Activated naive CD4-positive, alpha-beta T cell treated with anti-CD3 and anti-CD28 coated beads for 36 hours (primary cell): ENCODE results near the gene TATDN2. TPM values are rescaled to one million over a fixed set of nuclear protein-coding genes. Genes with fewer than 3 reads are reported as not detected.
A peak's percentile ranks its signal among the peaks of the same experiment; 100 is the strongest.

Source experiments
- CTCF ChIA-PET: fragments of 350-600 bp; sonication (Branson Sonifier 250); formaldehyde crosslinking; loops from one replicate; lab custom pipeline; 2021; ENCODE audit warnings: antibody characterized with exemption; lab: Charles Lee
- DNase-seq: peaks from one replicate; pipeline ENCODE4 v3.0.0-alpha.2; 2020
- H3K27ac Mint-ChIP-seq: one replicate; pipeline ENCODE4 v1.8.0; 2021; ENCODE audit warnings: mild to moderate bottlenecking, mixed read lengths
- H3K27me3 Mint-ChIP-seq: one replicate; pipeline ENCODE4 v1.8.0; 2021; ENCODE audit warnings: low read depth, mixed read lengths
- H3K36me3 Mint-ChIP-seq: one replicate; pipeline ENCODE4 v1.8.0; 2021; ENCODE audit warnings: low read depth, mixed read lengths
- H3K4me1 Mint-ChIP-seq: one replicate; pipeline ENCODE4 v1.8.0; 2021; ENCODE audit warnings: low read depth, mixed read lengths
- H3K4me3 Mint-ChIP-seq: one replicate; pipeline ENCODE4 v1.8.0; 2021; ENCODE audit warnings: mild to moderate bottlenecking, moderate library complexity, mixed read lengths
- H3K9me3 Mint-ChIP-seq: one replicate; pipeline ENCODE4 v1.8.0; 2021; ENCODE audit warnings: mixed read lengths
- intact Hi-C: fragments of 100-400 bp; cut with micrococcal nuclease; formaldehyde crosslinking; loops from one replicate; pipeline ENCODE4 v1.15.1; 2023
- total RNA-seq, 2 experiments: library from RNA; stranded (reverse); gene quantifications; one replicate each; pipeline ENCODE4 v1.2.3, GENCODE V29; 2021

Gene TATDN2
- total RNA-seq, 2 experiments from 2014 or later, result 25.8 to 28.1 TPM

- no peaks in the 10 kb centered on the region for H3K27me3 Mint-ChIP-seq
- no peak overlapping the region for H3K4me3 Mint-ChIP-seq
- H3K4me1 Mint-ChIP-seq, result peaks cover 58% of the 10 kb centered on the region
- CTCF ChIA-PET, result interaction anchor here (0.6 to 1.1 kb wide), 6 partner anchors 38 to 142 kb away, joined by 3 to 5 read pairs (median 3); no protein-coding TSS in a partner anchor
- H3K27ac Mint-ChIP-seq, result peak overlapping the region; percentile 79
- peak; percentile 88 for DNase-seq
- peaks cover 11% of the 10 kb centered on the region for H3K36me3 Mint-ChIP-seq
- H3K9me3 Mint-ChIP-seq, result no peaks in the 10 kb centered on the region
- intact Hi-C loops, result loop anchor here (1.0 kb wide), 8 partner anchors 24 to 293 kb away; partner anchors contain the start of genes BRK1, IRAK2 and VHL
Observed at GRCh38 chr3:10224794-10225665, 23.2 kb upstream of the TATDN2 start.

- no peak for DNase-seq
- no peak overlapping the region for H3K27ac Mint-ChIP-seq
- H3K4me3 Mint-ChIP-seq, result no peak overlapping the region
- H3K27me3 Mint-ChIP-seq, result no peaks in the 10 kb centered on the region
- H3K9me3 Mint-ChIP-seq, result no peaks in the 10 kb centered on the region
- intact Hi-C loops, result no loop called here
- H3K4me1 Mint-ChIP-seq, result peaks cover 50% of the 10 kb centered on the region
- CTCF ChIA-PET, result interaction anchor here (0.7 to 1.6 kb wide), 6 partner anchors 27 to 106 kb away, joined by 3 to 8 read pairs (median 3); no protein-coding TSS in a partner anchor
- H3K36me3 Mint-ChIP-seq, result peaks cover 9% of the 10 kb centered on the region
Observed at GRCh38 chr3:10226293-10226692, 22.0 kb upstream of the TATDN2 start.

- H3K36me3 Mint-ChIP-seq, result peaks cover 8% of the 10 kb centered on the region
- H3K4me1 Mint-ChIP-seq, result peaks cover 43% of the 10 kb centered on the region
- peak overlapping the region; percentile 85 for H3K27ac Mint-ChIP-seq
- DNase-seq, result peak; percentile 69
- H3K9me3 Mint-ChIP-seq, result no peaks in the 10 kb centered on the region
- CTCF ChIA-PET, result interaction anchor here (0.6 to 1.6 kb wide), 2 partner anchors 30 to 63 kb away, joined by 3 to 8 read pairs; no protein-coding TSS in a partner anchor
- no peaks in the 10 kb centered on the region for H3K27me3 Mint-ChIP-seq
- no peak overlapping the region for H3K4me3 Mint-ChIP-seq
- intact Hi-C loops, result loop anchor here (1.0 kb wide), 2 partner anchors 14 to 338 kb away; partner anchors contain the start of gene JAGN1
Observed at GRCh38 chr3:10228248-10228950, 19.9 kb upstream of the TATDN2 start.

GRCh38 chr3:10229576-10229975 lies 18.7 kb upstream of the TATDN2 start:
- Mint-ChIP-seq H3K9me3 (no peaks in the 10 kb centered on the region), H3K4me3 (no peak overlapping the region), H3K4me1 (peaks cover 34% of the 10 kb centered on the region), H3K27ac (peak overlapping the region; percentile 65), H3K36me3 (peaks cover 7% of the 10 kb centered on the region), H3K27me3 (no peaks in the 10 kb centered on the region)
- intact Hi-C loops, result no loop called here
- CTCF ChIA-PET, result interaction anchor here (0.6 to 1.3 kb wide), 2 partner anchors 12 to 66 kb away, joined by 4 to 10 read pairs; no protein-coding TSS in a partner anchor
- DNase-seq, result no peak

GRCh38 chr3:10232137-10232536 lies 16.1 kb upstream of the TATDN2 start:
- intact Hi-C loops, result no loop called here
- Mint-ChIP-seq H3K4me1 (peaks cover 24% of the 10 kb centered on the region), H3K27me3 (no peaks in the 10 kb centered on the region), H3K9me3 (no peaks in the 10 kb centered on the region), H3K4me3 (no peak overlapping the region), H3K27ac (no peak overlapping the region), H3K36me3 (peaks cover 11% of the 10 kb centered on the region)
- DNase-seq, result no peak
- CTCF ChIA-PET, result no interaction called here

- DNase-seq, result no peak
- Mint-ChIP-seq H3K36me3 (peaks cover 15% of the 10 kb centered on the region), H3K4me3 (no peak overlapping the region), H3K4me1 (peaks cover 20% of the 10 kb centered on the region), H3K27ac (no peak overlapping the region), H3K27me3 (no peaks in the 10 kb centered on the region), H3K9me3 (no peaks in the 10 kb centered on the region)
- CTCF ChIA-PET, result interaction anchor here (0.9 kb wide), 1 partner anchor 68 kb away, joined by 3 read pairs; no protein-coding TSS in a partner anchor
- intact Hi-C loops, result no loop called here
Observed at GRCh38 chr3:10233988-10234387, 14.3 kb upstream of the TATDN2 start.

- CTCF ChIA-PET, result no interaction called here
- intact Hi-C loops, result no loop called here
- Mint-ChIP-seq H3K27ac (no peak overlapping the region), H3K27me3 (no peaks in the 10 kb centered on the region), H3K9me3 (no peaks in the 10 kb centered on the region), H3K4me3 (no peak overlapping the region), H3K4me1 (peaks cover 18% of the 10 kb centered on the region), H3K36me3 (peaks cover 16% of the 10 kb centered on the region)
- no peak for DNase-seq
Observed at GRCh38 chr3:10234526-10235230, 13.6 kb upstream of the TATDN2 start.

- no peaks in the 10 kb centered on the region for H3K27me3 Mint-ChIP-seq
- H3K4me1 Mint-ChIP-seq, result peaks cover 20% of the 10 kb centered on the region
- peaks cover 17% of the 10 kb centered on the region for H3K36me3 Mint-ChIP-seq
- H3K9me3 Mint-ChIP-seq, result no peaks in the 10 kb centered on the region
- no peak overlapping the region for H3K4me3 Mint-ChIP-seq
- intact Hi-C loops, result no loop called here
- no peak overlapping the region for H3K27ac Mint-ChIP-seq
- CTCF ChIA-PET, result interaction anchor here (0.6 kb wide), 1 partner anchor 544 kb away, joined by 3 read pairs; no protein-coding TSS in a partner anchor
- no peak for DNase-seq
Observed at GRCh38 chr3:10235551-10235950, 12.7 kb upstream of the TATDN2 start.

GRCh38 chr3:10238345-10239183 lies 9.7 kb upstream of the TATDN2 start:
- Mint-ChIP-seq H3K4me1 (peaks cover 47% of the 10 kb centered on the region), H3K4me3 (no peak overlapping the region), H3K27ac (no peak overlapping the region), H3K9me3 (no peaks in the 10 kb centered on the region), H3K36me3 (peaks cover 17% of the 10 kb centered on the region), H3K27me3 (no peaks in the 10 kb centered on the region)
- intact Hi-C loops, result no loop called here
- no peak for DNase-seq
- CTCF ChIA-PET, result interaction anchor here (0.9 to 1.0 kb wide), 2 partner anchors 49 to 87 kb away, joined by 3 read pairs; no protein-coding TSS in a partner anchor

GRCh38 chr3:10240799-10241198 lies 7.5 kb upstream of the TATDN2 start:
- DNase-seq, result no peak
- Mint-ChIP-seq H3K27me3 (no peaks in the 10 kb centered on the region), H3K27ac (peak overlapping the region; percentile 50), H3K9me3 (peaks cover 14% of the 10 kb centered on the region), H3K36me3 (peaks cover 33% of the 10 kb centered on the region), H3K4me3 (no peak overlapping the region), H3K4me1 (peaks cover 64% of the 10 kb centered on the region)
- intact Hi-C loops, result no loop called here
- CTCF ChIA-PET, result no interaction called here
